ENCODE results near the gene ZFP69B. TPM values are rescaled to one million over a fixed set of nuclear protein-coding genes. Genes with fewer than 3 reads are reported as not detected.

Gene ZFP69B
- polyA plus RNA-seq, 1 of the 3 experiments (the other 2 are of a cell fraction): 1.7 TPM

DNA sequence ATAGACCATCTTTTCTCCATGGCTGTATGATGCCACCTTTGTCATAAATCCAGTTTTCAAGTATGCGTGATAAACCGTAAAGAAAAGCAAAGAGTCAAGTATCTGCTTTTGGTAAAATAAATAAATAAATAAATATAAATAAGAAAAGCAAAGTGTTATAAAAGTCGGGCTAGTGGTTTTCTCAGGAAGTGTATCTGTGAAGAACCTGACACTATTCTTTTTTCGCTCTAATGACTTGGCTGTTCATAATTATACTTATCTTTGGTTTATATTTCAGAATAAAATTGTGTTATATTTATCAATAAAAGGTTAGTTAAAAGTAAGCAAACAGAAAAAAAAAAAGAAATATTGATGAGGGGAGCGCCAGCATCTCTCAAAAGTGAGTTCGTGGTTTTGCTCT lies 57.7 kb downstream of the ZFP69B start:
- H3K36me3 ChIP-seq (replicated peaks in 1 of 2; ENCODE audit: control insufficient read depth in 1 of 2, insufficient read depth in 2 of 2, low read length in 1 of 2): peaks cover 0 to 14% of the 10 kb centered on the region in 2 experiments
- H3K9me3 ChIP-seq: no peaks in the 10 kb centered on the region
- no peaks in the 10 kb centered on the region for H3K9me2 ChIP-seq
- peak overlapping the region; percentile 98 for H2AFZ ChIP-seq (ENCODE audit: low read depth)
- peak overlapping the region; percentile 47 to 84; a peak in 3 of 4 replicates for H3K27ac ChIP-seq (ENCODE audit: low read depth in 2 of 2, low read length in 1 of 2)
- peak overlapping the region; percentile 97 for H3K4me2 ChIP-seq
- no peak for TF ChIP-seq PBX3 (IDR thresholded peaks at IDR 0.05)
- TF ChIP-seq ZBTB33 (IDR thresholded peaks at IDR 0.05; ENCODE audit: borderline replicate concordance, low read depth): no peak
- no peak for TF ChIP-seq TCF12 (IDR thresholded peaks at IDR 0.05)
- TF ChIP-seq, protein P1, sequence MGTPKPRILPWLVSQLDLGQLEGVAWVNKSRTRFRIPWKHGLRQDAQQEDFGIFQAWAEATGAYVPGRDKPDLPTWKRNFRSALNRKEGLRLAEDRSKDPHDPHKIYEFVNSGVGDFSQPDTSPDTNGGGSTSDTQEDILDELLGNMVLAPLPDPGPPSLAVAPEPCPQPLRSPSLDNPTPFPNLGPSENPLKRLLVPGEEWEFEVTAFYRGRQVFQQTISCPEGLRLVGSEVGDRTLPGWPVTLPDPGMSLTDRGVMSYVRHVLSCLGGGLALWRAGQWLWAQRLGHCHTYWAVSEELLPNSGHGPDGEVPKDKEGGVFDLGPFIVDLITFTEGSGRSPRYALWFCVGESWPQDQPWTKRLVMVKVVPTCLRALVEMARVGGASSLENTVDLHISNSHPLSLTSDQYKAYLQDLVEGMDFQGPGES (IDR thresholded peaks at IDR 0.05; ENCODE audit: low read depth, low read length): no peak
- TF ChIP-seq EZH2phosphoT487 (IDR thresholded peaks at IDR 0.05; ENCODE audit: borderline replicate concordance, low read depth): no peak
- TF ChIP-seq TEAD4 (IDR thresholded peaks at IDR 0.05; ENCODE audit: borderline replicate concordance, insufficient read depth): no peak
- no peak for TF ChIP-seq FOSL2 (IDR thresholded peaks at IDR 0.05; ENCODE audit: borderline replicate concordance, low read depth)
- TF ChIP-seq TAF1 (IDR thresholded peaks at IDR 0.05; ENCODE audit: borderline replicate concordance, low read depth, low read length): no peak
- no peak for TF ChIP-seq ELF1 (IDR thresholded peaks at IDR 0.05)
- TF ChIP-seq CHD2 (IDR thresholded peaks at IDR 0.05; ENCODE audit: low read length, partially characterized antibody): no peak
- TF ChIP-seq RAD21 (IDR thresholded peaks at IDR 0.05; ENCODE audit: low read length): no peak
- TF ChIP-seq MXI1 (IDR thresholded peaks at IDR 0.05; ENCODE audit: low read depth, low read length): no peak
- no peak for TF ChIP-seq NRF1 (IDR thresholded peaks at IDR 0.05; ENCODE audit: low read depth, low read length)
- no peak for TF ChIP-seq SIN3A (IDR thresholded peaks at IDR 0.05; ENCODE audit: borderline replicate concordance, low read depth, low read length)
- TF ChIP-seq CTCF (IDR thresholded peaks at IDR 0.05): no peak
- ChIA-PET POLR2A (interaction anchor here (0.9 to 1.8 kb wide), 5 partner anchors 8 to 156 kb away, joined by 3 to 13 read pairs (median 4); partner anchors contain the start of genes ZFP69 and ZNF684), CTCF (interaction anchor here (1.8 kb wide), 1 partner anchor 25 kb away, joined by 11 read pairs; no protein-coding TSS in a partner anchor)
- H3K79me2 ChIP-seq (ENCODE audit: insufficient read depth): peaks cover 26% of the 10 kb centered on the region; the same call in 1 of the 2 replicates
- H3F3A ChIP-seq (replicated peaks; ENCODE audit: insufficient read depth): no peaks in the 10 kb centered on the region
- peak overlapping the region; percentile 60 to 68 for H3K4me3 ChIP-seq (ENCODE audit: low read depth in 2 of 2, low read length in 1 of 2)
- no peaks in the 10 kb centered on the region for H4K20me1 ChIP-seq (ENCODE audit: insufficient read depth)
- H3K4me1 ChIP-seq (ENCODE audit: control insufficient read depth in 1 of 2, insufficient read depth in 2 of 2, low read depth in 1 of 2, low read length in 1 of 2): peaks cover 0 to 5% of the 10 kb centered on the region in 2 experiments; a peak in 1 of 4 replicates
- DNase-seq: no peak
- peak overlapping the region; percentile 76 for H3K9ac ChIP-seq
- H3K27me3 ChIP-seq (ENCODE audit: insufficient read depth): no peaks in the 10 kb centered on the region
- WGBS (ENCODE audit: low lambda C conversion rate): 40% methylated on average over 6 of the region's 6 CpGs

All from SK-N-SH (cell line).